ENCODE data around the gene REM1.

The REM1 gene

DNA sequence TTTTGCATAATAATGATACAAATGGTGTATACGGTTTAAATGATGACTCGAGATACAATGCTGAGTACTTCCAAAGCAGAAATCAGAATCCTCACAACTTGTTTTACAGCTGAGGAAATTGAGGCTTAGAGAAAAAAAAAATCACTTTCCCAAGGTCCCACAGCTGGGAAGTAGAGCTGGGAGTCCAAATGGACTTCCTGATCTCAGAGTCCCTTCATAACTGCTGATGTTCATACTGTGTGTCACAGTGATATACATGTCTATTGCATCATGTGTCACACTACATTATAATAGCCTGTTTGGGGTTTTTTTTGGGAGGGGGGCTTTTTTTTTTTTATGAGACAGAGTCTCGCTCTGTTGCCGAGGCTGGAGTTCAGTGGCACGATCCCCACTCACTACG is 47.6 kb downstream of the REM1 start:
- no peak for DNase-seq (ENCODE audit: low spot score)
- FAIRE-seq: no peak

GRCh38 chr20:31523361-31524283 is 48.5 kb downstream of the REM1 start:
- FAIRE-seq (no peak), DNase-seq (ENCODE audit: low spot score) (no peak)

DNA sequence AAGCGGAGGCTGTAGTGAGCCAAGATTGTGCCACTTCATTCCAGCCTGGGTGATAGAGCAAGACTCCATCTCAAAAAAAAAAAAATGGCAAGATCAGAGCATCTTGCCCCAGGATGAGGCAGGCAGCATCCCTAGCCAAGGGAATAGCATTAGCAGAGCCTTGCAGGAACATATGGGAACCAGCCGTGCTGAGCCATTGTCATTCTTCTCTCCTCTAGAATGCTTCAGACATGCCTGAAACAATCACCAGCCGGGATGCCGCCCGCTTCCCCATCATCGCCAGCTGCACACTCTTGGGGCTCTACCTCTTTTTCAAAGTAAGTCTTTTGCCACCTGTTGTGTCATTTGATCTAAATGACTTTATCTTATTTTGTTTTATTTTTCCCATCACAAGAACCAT is 52.2 kb downstream of the REM1 start:
- DNase-seq (ENCODE audit: low spot score): no peak
- no peak for FAIRE-seq

All from urothelium cell line (cell line).